ENCODE data around the gene VPS54.
"Not testable (repeated sequence)": the region's sequence is repeated elsewhere in the genome, so short reads cannot be mapped to it uniquely, and the experiment has no call there.

VPS54 gene

DNA sequence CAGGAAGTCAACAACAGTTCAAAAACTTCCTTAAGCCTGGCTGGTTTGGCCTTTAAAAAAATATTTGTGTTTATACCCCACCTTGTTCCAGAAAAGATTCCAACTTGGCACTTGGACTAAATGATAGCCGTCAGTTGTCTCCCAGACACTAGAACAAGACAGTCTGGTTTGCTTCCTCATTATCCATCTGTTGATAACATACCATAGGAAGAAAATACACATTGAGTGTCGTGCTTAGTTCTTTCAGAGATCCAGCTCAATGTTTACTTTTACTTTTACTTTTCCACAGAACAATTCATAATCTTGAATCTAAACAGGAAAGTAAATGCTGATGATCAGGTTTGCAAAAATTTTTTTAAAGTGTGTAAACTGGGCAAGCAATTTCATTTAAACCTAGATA is 2.4 kb upstream of the VPS54 start:
- no peak for DNase-seq

- DNase-seq = no peak
These were observed 824 bp upstream of the VPS54 start for GRCh38 chr2:64019975-64020528.

- DNase-seq = peak in 1 of 2 experiments; percentile 31
These were observed 536 bp downstream of the VPS54 start for GRCh38 chr2:64018701-64019082.

DNA sequence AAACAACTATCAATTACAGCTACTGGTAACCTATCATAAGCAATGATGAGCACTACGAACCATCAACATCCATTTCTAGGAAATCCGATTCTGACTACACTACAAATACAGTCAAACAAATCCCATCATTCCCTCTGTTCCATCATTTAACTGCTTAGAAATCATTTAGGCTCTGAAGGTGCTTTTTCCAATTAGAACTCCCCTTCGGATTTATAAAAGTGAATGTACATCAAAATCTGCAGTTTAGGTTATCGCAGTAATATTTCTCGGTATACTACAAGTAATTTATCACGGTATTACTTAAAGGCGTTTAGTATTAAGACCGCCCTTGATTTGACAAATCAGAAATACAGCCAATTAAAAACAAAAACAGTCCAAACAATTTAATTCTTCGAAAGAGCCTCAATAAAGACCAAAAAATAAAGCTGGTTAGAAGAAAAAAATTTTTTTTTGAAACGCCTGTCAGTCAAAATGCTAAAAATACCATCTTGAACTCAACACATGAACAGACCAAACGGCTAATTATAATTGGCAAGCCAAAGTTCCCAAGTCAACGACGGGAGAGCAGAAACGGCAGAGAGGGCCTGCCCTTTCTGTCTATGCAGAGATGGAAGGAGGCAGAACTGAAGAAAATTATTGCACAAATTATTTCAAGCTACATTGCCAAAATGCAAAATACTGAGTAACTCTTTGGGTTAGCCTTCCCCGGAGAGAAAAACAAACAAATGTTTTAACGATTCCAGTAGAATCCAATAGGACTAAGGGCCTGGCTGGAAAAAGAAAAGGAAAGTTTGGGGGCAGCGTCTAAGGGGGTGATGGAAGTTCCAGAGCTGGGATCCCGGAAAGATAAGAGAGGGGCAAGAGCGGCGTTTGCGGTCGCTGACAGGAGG is 1.2 kb downstream of the VPS54 start:
- peak; percentile 23 to 42 for DNase-seq

DNA sequence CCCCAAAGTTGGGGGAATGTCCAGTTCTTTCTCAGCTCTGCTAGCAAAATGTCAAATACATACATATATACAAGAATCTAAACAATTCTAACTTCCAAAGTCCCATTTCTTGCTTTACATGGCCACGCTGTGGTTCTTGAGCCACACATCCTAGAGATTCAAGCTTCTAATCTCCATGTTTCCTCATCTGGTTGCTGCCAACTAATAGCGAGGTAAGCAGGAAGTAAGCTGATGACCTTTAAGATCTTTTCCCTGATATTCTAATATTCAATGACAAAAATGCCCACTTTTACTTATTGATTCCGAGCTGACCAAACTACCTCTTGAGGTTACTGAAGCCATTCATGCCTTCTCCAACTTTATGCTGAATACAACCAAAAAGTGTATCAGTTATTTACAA is 3.3 kb downstream of the VPS54 start:
- DNase-seq = no peak

- DNase-seq = no peak
These were observed 3.8 kb downstream of the VPS54 start for GRCh38 chr2:64015391-64015790.

- DNase-seq = no peak
These were observed 4.6 kb downstream of the VPS54 start for GRCh38 chr2:64014628-64015027.

DNA sequence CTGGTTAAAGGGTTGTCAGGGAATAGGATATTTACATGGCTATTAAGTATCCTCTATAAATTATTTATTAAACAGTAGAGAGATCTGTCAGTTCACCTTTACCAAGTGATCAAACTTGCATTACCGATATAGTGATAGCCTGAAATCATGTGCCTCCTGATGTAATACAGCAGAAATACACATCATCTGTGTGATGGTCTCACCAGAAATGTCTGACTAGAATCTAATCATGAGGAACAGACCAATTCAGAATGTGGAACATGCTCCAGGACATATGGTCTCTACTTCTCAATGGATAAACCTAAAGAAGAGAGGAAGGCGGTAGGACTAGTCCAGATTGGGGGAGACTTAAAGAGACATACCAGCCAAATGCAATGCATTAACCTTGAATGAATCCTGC is 6.2 kb downstream of the VPS54 start:
- DNase-seq = peak in 1 of 2 experiments; percentile 38

DNA sequence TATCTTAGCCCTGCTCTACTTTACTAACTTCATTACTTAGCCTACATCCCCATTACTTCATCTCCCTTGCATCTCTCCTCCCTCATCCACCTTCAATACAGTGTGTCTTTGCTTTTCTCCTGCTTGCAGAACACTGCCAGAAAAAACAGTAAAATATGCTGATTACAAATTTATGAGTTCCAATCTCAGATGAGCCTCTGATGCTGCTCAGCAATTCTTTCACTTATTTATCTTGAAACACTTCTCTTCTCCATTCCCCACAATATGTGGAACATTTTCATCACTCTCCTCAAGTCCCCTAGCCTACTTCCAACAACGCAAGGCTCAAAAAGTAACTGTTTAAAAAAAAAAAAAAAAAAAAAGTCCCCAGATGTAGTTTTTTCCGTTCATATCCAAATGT is 7.1 kb downstream of the VPS54 start:
- DNase-seq = no peak

DNA sequence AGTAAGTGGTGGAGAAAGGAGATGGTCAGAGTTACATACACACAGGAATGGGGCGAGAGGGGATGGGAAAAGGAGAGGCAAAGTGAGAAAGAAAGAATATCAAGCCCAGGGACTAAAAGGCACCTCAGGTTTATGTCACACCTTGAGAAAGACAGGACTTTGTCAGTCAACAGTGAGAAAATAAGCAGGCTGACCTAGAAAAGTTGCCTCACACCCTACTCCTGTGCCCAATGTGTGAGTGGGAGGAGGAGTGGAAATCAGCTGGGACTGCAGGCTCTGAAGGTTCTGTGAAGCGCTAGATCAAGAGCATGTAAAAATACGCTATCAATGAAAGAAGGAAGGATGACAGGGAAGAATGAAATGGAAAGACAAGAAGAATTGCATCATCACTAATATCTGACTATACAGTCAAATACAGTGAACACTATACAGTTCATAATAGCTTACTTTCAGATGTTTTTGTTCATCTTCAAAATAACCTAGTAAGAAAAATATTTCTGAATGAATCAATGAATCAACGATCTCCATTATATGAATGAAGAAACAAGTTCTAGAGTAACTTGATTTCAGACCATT is 10.7 kb downstream of the VPS54 start:
- DNase-seq = no peak

- no peak for DNase-seq
These were observed 11.3 kb downstream of the VPS54 start for GRCh38 chr2:64007924-64008323.

- DNase-seq = no peak
These were observed 13.4 kb downstream of the VPS54 start for GRCh38 chr2:64005707-64006356.

DNA sequence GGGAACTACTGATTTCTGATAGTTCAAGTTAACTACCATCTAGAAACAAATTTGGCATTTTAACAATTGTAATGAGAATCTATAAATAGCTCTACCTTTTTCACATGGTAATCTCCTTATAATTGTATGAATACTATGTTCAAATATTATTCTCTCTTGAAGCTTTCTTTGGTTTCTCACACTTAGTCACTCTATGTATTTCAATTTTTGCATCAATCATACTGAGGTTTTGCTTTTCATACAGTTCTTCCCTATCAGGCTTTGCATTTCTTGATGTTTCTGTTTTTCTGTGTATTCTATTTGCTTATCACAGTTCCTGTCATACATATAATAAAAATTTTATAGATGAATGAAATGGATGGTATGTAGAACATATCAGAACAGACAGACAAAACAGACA is 16.0 kb downstream of the VPS54 start:
- DNase-seq = no peak

DNA sequence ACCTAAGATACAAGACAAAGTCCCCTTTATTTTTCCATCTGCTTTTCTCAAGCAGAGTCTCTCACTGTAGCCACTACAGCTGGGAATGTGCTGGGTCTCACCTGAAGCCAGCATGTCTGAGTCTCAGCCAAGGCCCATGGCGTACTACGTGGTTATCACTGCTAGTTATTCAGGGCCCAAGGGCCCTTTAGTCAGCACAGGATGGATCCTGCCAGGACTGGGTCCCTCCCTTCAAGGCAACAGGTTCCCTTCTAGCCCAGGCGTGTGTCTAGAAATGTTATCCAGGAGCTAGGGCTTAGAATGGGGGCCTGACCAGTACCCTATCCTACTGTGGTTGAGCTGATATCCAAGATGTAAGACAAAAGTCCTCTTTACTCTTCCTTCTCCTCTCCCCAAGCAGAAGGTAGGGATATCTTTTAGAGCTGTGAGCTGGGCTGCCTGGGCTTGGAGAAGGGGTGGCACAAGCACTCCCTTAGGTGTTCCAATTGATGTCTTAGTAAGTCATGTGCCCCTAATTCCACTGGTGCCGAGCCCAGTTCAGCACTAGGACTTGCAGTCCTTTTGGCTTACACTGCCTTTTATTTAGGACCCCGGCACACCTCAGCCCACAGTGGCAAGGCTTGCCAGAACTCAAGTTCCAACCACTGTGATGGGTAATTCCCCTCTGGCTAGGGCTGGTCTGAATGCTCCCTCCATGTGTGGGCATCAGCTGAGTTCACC is 17.7 kb downstream of the VPS54 start:
- no peak for DNase-seq

DNA sequence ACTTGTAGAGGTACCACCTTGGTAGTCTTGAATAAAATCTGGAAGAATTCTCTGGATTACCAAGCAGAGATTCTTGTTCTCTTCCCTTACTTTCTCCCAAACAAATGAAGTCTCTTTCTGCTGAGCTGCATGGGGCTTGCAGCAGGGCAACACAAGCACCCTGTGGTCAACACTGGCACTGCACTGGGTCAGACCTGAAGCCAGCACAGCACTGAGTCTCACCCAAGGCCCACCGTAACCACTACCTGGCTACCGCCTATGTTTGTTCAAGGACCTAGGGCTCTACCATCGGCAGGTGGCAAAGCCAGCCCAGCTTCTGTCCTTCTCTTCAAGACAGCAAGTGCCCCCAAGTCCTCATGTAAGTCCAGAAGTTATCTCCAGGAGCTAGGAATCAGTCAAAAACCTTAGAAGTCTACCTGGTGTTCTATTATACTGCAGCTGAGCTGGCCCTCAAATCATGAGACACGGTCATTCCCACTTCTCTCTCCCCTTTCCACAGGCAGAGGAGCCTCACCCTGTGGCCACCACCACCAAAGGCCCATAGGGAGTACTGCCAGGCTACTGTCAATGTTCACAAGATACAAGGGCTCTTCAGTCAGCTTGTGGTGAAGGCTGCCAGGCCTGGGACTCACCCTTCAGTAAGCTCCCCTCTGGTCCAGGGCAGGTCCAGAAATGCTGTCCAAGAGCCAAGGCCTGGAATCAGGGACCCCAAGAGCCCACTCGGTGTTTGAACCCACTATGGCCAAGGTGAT is 18.4 kb downstream of the VPS54 start:
- DNase-seq = no peak

DNA sequence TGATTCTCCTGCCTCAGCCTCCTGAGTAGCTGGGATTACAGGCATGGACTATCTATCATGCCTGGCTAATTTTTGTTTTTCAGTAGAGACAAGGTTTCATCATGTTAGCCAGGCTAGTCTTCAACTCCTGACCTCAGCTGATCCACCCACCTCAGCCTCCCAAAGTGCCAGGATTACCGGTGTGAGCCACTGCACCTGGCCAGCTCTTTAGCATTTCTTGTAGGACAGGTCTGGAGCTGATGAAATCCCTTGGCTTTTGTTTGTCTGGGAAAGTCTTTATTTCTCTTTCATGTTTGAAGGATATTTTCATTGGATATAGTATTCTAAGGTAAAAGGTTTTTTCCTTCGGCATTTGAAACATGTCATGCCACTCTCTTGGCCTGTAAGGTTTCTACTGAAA is 20.2 kb downstream of the VPS54 start:
- no peak for DNase-seq

GRCh38 chr2:63996582-63997198 is 22.5 kb downstream of the VPS54 start:
- not testable (repeated sequence) for DNase-seq

DNA sequence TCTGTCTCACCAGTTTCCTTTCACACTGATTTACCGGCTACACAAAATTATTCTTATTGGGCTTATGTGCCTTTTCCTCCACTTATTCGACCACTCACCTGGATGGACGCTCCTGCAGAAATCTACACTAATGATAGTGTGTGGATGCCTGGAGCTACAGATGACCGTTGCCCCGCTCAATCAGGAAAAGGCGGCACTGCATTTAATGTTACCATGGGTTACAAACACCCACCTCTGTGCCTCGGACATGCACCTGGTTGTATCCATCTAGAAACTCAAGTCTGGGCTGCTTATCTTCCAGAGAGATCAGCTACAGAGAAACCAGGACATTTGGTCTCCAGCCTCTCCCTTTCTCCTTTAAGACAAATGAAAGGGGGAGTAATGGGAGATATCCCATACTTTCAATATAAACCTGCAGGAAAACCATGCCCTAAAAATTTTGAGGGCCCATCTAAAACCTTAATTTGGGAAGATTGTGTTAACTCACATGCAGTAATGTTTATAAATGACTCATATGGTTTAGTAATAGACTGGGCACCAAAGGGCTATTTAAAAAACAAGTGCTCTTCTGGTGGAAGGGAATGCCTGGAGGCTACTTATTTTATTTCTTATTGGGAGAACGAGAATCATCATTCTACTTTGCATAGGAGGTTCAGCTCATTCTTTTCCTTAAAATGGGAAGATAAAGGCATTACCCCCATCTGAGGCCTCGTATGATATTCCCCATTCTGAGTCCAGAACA is 24.7 kb downstream of the VPS54 start:
- DNase-seq = not testable (repeated sequence)

DNA sequence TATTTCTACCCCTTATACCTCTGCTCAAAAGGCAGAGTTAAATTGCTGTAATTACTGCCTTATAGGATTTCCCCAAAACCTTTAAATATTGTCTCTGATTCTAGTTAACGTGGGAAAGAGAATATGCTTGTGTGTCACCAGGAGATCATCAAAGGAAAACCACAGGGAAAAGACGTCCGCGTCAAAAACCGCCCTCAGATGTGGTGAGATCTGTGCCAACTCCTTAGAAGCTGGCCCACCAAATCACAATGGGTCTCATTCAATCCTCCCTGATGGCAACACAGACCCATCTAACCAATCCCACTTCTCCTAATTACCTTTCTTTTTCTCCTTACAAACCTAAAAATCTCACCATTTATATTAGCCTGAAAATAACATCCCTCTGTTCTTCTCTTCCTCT is 25.4 kb downstream of the VPS54 start:
- no peak for DNase-seq

GRCh38 chr2:63993130-63993584 is 26.1 kb downstream of the VPS54 start:
- not testable (repeated sequence) for DNase-seq

All from NCI-H524 (cell line).